H1 (cell line): ENCODE measurements around the gene SPTBN4. TPM values are rescaled to one million over a fixed set of nuclear protein-coding genes. Genes with fewer than 3 reads are reported as not detected.

ENCODE experiments used
- SIX5 ChIP-seq: IDR thresholded peaks from 2 replicates; pipeline ENCODE4 v1.6.1; 2011; ENCODE audit warnings: mild to moderate bottlenecking, low read depth, low read length
- TAF7 ChIP-seq: optimal IDR thresholded peaks from 2 replicates; pipeline ENCODE3; 2011; ENCODE audit warnings: low read depth, mild to moderate bottlenecking, inconsistent platforms, low read length, moderate library complexity, borderline replicate concordance
- polyA plus RNA-seq, 7 experiments: library from polyadenylated mRNA; depleted of rRNA in 3 of 7; stranded (reverse) in 5 of 7; unstranded in 2 of 7; fragments of >200 nt in 5 of 7; fragments of 200-250 nt in 2 of 7; gene quantifications; 1 replicate in 5 of 7; 2 replicates in 1 of 7; 4 replicates in 1 of 7; pipeline versions ENCODE4 v1.2.1 to v1.2.3, GENCODE V29; 2011 to 2013; ENCODE audit warnings: missing spikeins in 2 of 7, mixed read lengths in 2 of 7
- total RNA-seq: library from RNA; stranded (reverse); fragmentation: NEBNext Ultra II Directional; extraction: Animal tissue kit (Norgen Biotek cat#: 25700); gene quantifications from 2 replicates; pipeline ENCODE4 v1.2.1, GENCODE V29; 2021
- TF ChIP-seq, protein P1 (sequence below), 3 experiments: IDR thresholded peaks; 1 replicate in 2 of 3; 2 replicates in 1 of 3; pipeline versions ENCODE4 v1.5.1 to v1.6.1; 2011; ENCODE audit warnings: low read length in 3 of 3, mild to moderate bottlenecking in 3 of 3, inconsistent platforms in 2 of 3, low read depth in 1 of 3, moderate library complexity in 1 of 3; ENCODE audit not compliant: insufficient read depth in 1 of 3; ENCODE audit errors: control extremely low read depth in 1 of 3
- TF ChIP-seq, protein P2 (sequence below): IDR thresholded peaks from 2 replicates; pipeline ENCODE4 v1.6.1; 2012; ENCODE audit warnings: inconsistent platforms
- TF ChIP-seq, protein P3 (sequence below): fragments of 300-600 bp; sonication (generic); IDR thresholded peaks from 2 replicates; pipeline ENCODE4 v1.7.1; 2012; ENCODE audit warnings: low read length, moderate library complexity, mild to moderate bottlenecking, inconsistent platforms; ENCODE audit not compliant: insufficient replicate concordance

The SPTBN4 gene
- total and polyA plus RNA-seq, 2 of the 8 experiments (the other 6 are each of a cell fraction or from before 2014, with no cell fraction given): 1.9 to 3.0 TPM

DNA sequence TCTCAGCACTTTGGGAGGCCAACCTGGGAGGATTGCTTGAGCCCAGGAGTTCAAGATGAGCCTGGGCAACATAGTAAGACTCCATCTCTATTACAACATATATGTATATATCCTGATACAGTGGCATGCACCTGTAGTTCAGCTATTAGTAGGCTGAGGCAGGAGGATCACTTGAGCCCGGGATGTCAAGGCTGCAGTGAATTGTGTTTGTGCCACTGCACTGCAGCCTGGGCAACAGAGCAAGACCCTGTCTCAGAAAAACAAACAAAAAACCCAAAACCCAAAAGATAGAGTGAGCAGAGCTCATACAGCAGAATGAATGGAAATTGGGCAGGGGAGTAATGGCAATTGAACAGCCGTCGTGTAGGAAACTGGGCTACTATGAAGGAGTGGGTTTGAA lies 92.6 kb downstream of the SPTBN4 start (continued):
- TF ChIP-seq, protein P1, sequence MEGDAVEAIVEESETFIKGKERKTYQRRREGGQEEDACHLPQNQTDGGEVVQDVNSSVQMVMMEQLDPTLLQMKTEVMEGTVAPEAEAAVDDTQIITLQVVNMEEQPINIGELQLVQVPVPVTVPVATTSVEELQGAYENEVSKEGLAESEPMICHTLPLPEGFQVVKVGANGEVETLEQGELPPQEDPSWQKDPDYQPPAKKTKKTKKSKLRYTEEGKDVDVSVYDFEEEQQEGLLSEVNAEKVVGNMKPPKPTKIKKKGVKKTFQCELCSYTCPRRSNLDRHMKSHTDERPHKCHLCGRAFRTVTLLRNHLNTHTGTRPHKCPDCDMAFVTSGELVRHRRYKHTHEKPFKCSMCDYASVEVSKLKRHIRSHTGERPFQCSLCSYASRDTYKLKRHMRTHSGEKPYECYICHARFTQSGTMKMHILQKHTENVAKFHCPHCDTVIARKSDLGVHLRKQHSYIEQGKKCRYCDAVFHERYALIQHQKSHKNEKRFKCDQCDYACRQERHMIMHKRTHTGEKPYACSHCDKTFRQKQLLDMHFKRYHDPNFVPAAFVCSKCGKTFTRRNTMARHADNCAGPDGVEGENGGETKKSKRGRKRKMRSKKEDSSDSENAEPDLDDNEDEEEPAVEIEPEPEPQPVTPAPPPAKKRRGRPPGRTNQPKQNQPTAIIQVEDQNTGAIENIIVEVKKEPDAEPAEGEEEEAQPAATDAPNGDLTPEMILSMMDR (IDR thresholded peaks at IDR 0.05; ENCODE audit: control extremely low read depth in 1 of 3, insufficient read depth in 1 of 3, low read depth in 1 of 3, low read length in 3 of 3): no peak
- TF ChIP-seq, protein P2, sequence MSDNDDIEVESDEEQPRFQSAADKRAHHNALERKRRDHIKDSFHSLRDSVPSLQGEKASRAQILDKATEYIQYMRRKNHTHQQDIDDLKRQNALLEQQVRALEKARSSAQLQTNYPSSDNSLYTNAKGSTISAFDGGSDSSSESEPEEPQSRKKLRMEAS: no peak
- TF ChIP-seq SIX5 (no peak), TAF7 (no peak)
- TF ChIP-seq, protein P3, sequence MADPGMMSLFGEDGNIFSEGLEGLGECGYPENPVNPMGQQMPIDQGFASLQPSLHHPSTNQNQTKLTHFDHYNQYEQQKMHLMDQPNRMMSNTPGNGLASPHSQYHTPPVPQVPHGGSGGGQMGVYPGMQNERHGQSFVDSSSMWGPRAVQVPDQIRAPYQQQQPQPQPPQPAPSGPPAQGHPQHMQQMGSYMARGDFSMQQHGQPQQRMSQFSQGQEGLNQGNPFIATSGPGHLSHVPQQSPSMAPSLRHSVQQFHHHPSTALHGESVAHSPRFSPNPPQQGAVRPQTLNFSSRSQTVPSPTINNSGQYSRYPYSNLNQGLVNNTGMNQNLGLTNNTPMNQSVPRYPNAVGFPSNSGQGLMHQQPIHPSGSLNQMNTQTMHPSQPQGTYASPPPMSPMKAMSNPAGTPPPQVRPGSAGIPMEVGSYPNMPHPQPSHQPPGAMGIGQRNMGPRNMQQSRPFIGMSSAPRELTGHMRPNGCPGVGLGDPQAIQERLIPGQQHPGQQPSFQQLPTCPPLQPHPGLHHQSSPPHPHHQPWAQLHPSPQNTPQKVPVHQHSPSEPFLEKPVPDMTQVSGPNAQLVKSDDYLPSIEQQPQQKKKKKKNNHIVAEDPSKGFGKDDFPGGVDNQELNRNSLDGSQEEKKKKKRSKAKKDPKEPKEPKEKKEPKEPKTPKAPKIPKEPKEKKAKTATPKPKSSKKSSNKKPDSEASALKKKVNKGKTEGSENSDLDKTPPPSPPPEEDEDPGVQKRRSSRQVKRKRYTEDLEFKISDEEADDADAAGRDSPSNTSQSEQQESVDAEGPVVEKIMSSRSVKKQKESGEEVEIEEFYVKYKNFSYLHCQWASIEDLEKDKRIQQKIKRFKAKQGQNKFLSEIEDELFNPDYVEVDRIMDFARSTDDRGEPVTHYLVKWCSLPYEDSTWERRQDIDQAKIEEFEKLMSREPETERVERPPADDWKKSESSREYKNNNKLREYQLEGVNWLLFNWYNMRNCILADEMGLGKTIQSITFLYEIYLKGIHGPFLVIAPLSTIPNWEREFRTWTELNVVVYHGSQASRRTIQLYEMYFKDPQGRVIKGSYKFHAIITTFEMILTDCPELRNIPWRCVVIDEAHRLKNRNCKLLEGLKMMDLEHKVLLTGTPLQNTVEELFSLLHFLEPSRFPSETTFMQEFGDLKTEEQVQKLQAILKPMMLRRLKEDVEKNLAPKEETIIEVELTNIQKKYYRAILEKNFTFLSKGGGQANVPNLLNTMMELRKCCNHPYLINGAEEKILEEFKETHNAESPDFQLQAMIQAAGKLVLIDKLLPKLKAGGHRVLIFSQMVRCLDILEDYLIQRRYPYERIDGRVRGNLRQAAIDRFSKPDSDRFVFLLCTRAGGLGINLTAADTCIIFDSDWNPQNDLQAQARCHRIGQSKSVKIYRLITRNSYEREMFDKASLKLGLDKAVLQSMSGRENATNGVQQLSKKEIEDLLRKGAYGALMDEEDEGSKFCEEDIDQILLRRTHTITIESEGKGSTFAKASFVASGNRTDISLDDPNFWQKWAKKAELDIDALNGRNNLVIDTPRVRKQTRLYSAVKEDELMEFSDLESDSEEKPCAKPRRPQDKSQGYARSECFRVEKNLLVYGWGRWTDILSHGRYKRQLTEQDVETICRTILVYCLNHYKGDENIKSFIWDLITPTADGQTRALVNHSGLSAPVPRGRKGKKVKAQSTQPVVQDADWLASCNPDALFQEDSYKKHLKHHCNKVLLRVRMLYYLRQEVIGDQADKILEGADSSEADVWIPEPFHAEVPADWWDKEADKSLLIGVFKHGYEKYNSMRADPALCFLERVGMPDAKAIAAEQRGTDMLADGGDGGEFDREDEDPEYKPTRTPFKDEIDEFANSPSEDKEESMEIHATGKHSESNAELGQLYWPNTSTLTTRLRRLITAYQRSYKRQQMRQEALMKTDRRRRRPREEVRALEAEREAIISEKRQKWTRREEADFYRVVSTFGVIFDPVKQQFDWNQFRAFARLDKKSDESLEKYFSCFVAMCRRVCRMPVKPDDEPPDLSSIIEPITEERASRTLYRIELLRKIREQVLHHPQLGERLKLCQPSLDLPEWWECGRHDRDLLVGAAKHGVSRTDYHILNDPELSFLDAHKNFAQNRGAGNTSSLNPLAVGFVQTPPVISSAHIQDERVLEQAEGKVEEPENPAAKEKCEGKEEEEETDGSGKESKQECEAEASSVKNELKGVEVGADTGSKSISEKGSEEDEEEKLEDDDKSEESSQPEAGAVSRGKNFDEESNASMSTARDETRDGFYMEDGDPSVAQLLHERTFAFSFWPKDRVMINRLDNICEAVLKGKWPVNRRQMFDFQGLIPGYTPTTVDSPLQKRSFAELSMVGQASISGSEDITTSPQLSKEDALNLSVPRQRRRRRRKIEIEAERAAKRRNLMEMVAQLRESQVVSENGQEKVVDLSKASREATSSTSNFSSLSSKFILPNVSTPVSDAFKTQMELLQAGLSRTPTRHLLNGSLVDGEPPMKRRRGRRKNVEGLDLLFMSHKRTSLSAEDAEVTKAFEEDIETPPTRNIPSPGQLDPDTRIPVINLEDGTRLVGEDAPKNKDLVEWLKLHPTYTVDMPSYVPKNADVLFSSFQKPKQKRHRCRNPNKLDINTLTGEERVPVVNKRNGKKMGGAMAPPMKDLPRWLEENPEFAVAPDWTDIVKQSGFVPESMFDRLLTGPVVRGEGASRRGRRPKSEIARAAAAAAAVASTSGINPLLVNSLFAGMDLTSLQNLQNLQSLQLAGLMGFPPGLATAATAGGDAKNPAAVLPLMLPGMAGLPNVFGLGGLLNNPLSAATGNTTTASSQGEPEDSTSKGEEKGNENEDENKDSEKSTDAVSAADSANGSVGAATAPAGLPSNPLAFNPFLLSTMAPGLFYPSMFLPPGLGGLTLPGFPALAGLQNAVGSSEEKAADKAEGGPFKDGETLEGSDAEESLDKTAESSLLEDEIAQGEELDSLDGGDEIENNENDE: no peak
